ENCODE data around the gene LRRC49. TPM values are rescaled to one million over a fixed set of nuclear protein-coding genes. Genes with fewer than 3 reads are reported as not detected.
"Not testable (repeated sequence)": the region's sequence is repeated elsewhere in the genome, so short reads cannot be mapped to it uniquely, and the experiment has no call there.

Gene LRRC49
- total RNA-seq, 2 experiments from 2014 or later, result 0.50 to 1.6 TPM

DNA sequence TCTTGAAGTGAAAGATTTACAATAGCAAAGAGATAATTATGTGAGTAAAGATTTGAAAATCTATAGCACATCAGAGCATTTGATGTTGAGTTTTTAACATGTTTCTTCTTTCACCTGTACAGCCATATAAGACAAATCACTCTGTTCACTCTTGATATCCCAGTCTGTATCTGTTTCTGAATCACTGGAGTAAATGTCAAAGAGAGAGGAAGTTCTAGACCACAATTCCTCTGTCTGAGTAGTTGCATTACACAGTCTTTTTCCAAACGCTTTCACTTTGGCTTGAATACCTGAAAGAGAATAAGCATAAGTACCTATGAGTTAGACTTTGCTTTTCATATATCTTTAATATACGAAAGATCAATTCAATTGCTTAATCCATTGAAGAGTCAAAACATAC is 10.3 kb upstream of the LRRC49 start:
- Mint-ChIP-seq H3K9me3 (no peaks in the 10 kb centered on the region), H3K36me3 (no peaks in the 10 kb centered on the region), H3K4me1 (no peaks in the 10 kb centered on the region), H3K27me3 (peaks cover 43% of the 10 kb centered on the region), H3K4me3 (no peak overlapping the region), H3K27ac (no peak overlapping the region)
- no peak for DNase-seq

DNA sequence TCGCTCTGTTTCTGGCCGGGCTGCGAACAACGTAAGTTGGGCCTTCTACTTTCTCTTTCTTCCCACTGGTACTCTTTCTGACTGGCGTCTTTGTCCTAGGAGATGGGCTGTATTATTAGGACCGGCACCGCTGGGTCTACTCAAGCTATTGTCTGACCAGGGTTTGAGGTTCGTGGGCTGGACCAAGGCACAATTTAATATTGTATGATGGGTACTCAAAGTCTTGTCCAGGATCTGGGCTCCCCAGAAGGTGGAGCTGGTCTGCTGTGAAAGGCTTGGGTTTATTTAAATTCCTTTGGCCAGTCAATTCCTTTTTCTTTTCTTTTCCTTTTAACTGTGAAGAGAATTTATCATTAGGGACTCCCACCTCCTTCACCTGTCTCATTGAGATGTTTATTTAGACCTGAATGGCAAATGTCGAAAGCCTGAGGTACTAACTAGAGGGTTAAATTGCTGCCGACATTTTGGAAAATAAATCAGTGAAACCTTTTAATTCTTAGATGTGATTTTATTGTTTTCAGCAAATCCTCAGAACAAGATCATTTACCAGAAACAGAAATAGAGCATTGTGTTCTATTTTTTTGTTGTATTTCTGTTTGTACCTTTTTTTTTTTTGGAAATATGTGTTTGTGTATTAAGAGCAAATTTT is 410 bp downstream of the LRRC49 start:
- peaks cover 82% of the 10 kb centered on the region for H3K27me3 Mint-ChIP-seq
- H3K4me3 Mint-ChIP-seq, result peak overlapping the region; percentile 87
- peaks cover 3% of the 10 kb centered on the region for H3K9me3 Mint-ChIP-seq
- peak; percentile 1 for DNase-seq
- H3K4me1 Mint-ChIP-seq, result peaks cover 12% of the 10 kb centered on the region
- H3K36me3 Mint-ChIP-seq, result peaks cover 5% of the 10 kb centered on the region
- H3K27ac Mint-ChIP-seq, result no peak overlapping the region

DNA sequence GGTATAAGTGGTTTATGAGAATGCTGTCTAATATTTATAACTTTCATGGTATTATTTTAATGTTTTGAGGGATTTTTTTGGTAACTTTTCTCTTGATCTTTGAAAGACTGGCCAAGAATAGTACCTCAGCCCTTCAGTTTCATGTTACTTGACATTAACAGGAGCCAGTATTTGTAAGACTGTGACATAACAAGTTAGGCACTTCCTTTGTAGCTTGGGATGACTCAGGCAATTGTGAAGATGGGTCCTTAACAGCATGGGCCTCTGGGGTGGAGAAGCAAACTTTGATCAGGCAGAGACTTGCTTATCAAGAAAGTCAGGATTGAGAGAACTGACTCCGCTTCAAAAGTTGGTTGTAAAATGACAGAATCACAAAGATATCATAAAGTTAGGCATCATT is 9.5 kb downstream of the LRRC49 start:
- H3K36me3 Mint-ChIP-seq, result no peaks in the 10 kb centered on the region
- H3K9me3 Mint-ChIP-seq, result peaks cover 5% of the 10 kb centered on the region
- H3K4me3 Mint-ChIP-seq, result no peak overlapping the region
- H3K4me1 Mint-ChIP-seq, result no peaks in the 10 kb centered on the region
- DNase-seq, result no peak
- H3K27ac Mint-ChIP-seq, result no peak overlapping the region
- H3K27me3 Mint-ChIP-seq, result peaks cover 35% of the 10 kb centered on the region

DNA sequence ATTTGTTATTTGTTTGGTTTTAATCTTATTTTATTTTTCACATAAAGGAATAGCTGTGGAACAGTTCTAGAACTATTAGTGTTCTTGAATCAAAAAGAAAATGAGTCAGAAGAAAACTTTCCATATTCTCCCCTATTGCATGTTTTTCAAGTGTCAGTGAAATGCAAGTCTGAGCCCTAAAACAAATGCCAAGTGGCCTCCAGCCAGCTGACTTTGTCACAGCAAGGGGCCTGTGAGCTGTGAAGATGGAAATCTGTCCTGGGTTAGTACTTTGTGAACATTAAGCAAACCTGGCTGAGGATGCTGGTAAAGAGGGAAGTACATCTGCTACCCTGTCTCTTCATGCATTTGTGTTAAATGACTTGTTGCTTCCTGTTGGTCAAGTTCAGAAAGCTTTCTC is 14.2 kb downstream of the LRRC49 start:
- no peak overlapping the region for H3K27ac Mint-ChIP-seq
- no peak for DNase-seq
- H3K9me3 Mint-ChIP-seq, result peaks cover 15% of the 10 kb centered on the region
- no peaks in the 10 kb centered on the region for H3K4me1 Mint-ChIP-seq
- H3K27me3 Mint-ChIP-seq, result peaks cover 9% of the 10 kb centered on the region
- H3K4me3 Mint-ChIP-seq, result no peak overlapping the region
- peaks cover 6% of the 10 kb centered on the region for H3K36me3 Mint-ChIP-seq

DNA sequence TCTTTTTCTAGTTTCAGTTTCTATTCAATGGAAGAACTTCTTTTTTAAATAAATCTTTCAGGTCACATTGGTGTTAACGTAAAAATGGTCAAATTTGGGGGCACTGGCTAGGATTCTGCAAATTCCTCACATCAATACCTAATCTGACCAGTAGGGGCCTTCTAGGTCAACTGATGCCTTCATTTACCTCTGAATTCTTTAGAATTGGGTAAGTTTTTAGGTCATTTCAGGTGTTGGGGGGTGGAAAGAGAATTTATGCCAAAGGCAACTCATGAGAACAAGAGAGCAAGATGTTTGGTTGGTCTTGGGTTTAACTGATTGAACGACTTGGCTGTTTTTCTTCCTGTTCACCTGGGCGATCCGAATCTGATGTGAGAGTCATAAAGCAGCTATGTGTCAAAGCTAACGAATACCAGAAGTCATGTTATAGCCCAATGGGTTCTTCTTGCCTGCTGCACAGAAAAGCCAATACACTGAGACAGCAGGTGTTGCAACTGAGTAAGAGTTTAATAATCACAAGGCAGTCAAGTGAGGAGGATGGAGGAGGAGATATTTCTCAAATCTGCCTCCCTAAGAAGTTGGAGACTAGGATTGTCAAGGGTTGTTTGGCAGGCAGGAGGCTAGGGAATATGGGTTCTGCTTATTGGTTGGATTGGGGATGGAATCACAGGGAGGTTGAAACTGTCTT is 15.3 kb downstream of the LRRC49 start:
- H3K27ac Mint-ChIP-seq, result no peak overlapping the region
- no peak overlapping the region for H3K4me3 Mint-ChIP-seq
- no peak for DNase-seq

DNA sequence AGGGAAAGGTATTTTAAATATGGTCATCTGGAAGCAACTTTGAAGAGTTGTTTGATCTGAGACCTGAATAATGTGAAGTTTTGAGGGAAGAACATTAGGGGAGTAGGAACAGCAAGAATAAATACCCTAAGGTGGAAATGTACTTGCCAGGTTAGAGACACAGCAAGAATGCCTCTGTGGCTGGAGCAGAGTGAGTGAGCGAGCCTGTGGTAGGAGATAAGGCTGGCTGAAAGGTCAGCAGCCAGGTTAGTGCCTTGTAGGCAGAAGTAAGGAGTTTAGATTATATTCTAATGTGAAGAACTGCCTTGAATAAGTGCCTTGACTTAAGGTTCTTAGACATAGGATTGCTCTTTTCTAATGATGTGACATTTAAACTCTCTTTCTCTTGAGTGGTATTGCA is 18.3 kb downstream of the LRRC49 start:
- no peaks in the 10 kb centered on the region for H3K4me1 Mint-ChIP-seq
- H3K9me3 Mint-ChIP-seq, result peaks cover 15% of the 10 kb centered on the region
- no peak overlapping the region for H3K4me3 Mint-ChIP-seq
- no peak overlapping the region for H3K27ac Mint-ChIP-seq
- DNase-seq, result no peak
- H3K36me3 Mint-ChIP-seq, result peaks cover 6% of the 10 kb centered on the region
- peaks cover 13% of the 10 kb centered on the region for H3K27me3 Mint-ChIP-seq

More for the DNA sequence above, 15.3 kb downstream of the LRRC49 start:
- Mint-ChIP-seq H3K27me3 (peaks cover 9% of the 10 kb centered on the region), H3K4me1 (no peaks in the 10 kb centered on the region), H3K36me3 (peaks cover 6% of the 10 kb centered on the region), H3K9me3 (peaks cover 15% of the 10 kb centered on the region)

DNA sequence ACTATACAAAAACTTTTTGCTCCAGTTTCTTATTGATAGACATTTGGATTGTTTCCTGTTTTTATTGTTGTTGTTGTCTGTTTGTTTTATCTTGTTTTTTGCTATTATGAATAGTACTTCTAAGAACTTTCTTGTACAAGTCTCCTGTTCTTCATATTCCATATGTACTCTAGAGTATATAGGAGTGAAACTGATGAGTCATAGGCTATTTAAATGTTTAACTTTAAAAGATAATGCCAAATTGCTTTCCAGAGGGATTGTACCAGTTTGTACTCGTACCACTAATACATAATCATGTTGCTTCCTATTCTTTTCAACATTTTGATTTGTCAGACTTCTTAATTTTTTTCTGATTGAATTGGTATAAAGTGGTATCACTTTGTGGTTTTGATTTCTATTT is 19.6 kb downstream of the LRRC49 start:
- H3K4me3 Mint-ChIP-seq, result no peak overlapping the region
- H3K36me3 Mint-ChIP-seq, result peaks cover 6% of the 10 kb centered on the region
- H3K4me1 Mint-ChIP-seq, result no peaks in the 10 kb centered on the region
- H3K9me3 Mint-ChIP-seq, result peaks cover 10% of the 10 kb centered on the region
- no peak for DNase-seq
- H3K27me3 Mint-ChIP-seq, result peaks cover 5% of the 10 kb centered on the region
- H3K27ac Mint-ChIP-seq, result no peak overlapping the region

DNA sequence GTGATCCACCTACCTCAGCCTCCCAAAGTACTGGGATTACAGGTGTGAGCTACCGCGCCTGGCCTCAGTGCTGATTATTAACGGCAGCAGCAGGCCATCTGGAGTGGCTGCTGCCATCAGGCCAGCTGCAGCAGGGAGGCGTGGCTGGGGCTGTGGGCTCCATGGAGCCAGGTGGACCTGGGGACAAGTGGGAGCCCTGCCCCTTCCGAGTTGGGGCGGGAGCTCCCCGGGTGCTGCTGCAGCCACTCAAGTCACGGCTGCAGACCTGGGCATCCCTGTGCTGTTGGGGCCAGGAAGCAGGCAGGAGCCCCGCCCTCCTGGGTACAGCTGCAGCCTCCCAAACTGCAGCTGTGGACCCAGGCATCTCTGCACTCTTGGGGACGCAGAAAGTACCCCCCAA is 23.9 kb downstream of the LRRC49 start:
- Mint-ChIP-seq H3K4me1 (peaks cover 6% of the 10 kb centered on the region), H3K27me3 (peaks cover 16% of the 10 kb centered on the region), H3K9me3 (no peaks in the 10 kb centered on the region), H3K4me3 (no peak overlapping the region), H3K27ac (no peak overlapping the region), H3K36me3 (no peaks in the 10 kb centered on the region)
- no peak for DNase-seq

DNA sequence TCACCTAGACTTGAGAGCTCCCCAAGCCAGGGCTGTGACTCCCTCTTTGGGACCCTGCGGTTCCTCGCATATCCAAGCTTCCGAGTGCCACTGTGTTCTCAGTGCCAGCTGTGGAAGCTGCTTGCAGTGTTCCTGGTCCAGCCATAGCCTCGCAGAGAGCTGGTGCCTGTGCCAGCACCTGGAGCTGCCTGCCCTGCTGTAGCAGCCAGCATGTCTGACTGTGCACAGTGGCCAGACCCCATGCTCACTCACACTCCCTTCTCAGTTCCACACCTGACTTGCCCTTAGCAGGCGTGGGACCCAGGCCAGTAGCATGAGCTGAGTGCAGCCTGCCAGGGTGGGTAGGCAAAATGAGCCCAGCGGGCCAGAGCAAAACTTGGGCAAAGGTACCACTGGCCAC is 25.3 kb downstream of the LRRC49 start:
- Mint-ChIP-seq H3K36me3 (no peaks in the 10 kb centered on the region), H3K4me1 (peaks cover 6% of the 10 kb centered on the region), H3K4me3 (no peak overlapping the region), H3K9me3 (peaks cover 3% of the 10 kb centered on the region), H3K27me3 (peaks cover 22% of the 10 kb centered on the region), H3K27ac (no peak overlapping the region)
- DNase-seq, result no peak

DNA sequence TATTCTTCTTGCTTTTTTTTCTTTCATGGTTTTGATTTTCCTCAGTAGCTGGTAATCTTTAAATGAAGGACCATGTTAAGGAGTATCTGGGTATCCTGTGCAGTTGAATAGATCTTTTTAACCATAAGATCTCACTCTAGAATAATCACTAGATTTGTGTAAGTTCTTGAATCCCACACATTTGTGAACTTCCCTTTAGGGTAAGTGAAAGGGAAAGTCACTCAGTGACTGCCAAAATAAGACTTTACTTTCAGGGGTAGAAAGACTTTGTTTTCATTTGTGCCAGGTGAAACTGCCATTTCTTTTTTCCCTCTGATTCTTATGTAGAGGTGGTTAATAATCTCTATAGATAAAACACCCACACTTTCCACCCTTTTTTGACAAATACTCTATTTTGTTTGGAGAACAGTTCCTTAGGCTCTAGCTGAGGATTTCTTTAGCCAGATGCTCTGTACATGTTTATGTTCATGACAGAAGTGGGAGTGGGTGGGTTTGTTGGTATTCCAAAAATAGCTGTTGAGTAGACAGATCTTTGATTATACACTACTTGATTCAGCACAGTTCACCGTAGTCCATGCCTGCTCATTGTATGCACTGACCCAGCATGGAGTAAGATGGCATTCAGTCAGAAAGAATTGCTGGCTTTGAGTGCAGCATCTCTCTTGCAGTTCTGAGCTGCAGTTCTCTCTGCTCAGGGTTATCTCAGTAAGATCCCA is 28.5 kb downstream of the LRRC49 start:
- no peak overlapping the region for H3K4me3 Mint-ChIP-seq
- peaks cover 28% of the 10 kb centered on the region for H3K27me3 Mint-ChIP-seq
- peaks cover 6% of the 10 kb centered on the region for H3K4me1 Mint-ChIP-seq
- peaks cover 3% of the 10 kb centered on the region for H3K9me3 Mint-ChIP-seq
- no peak overlapping the region for H3K27ac Mint-ChIP-seq
- H3K36me3 Mint-ChIP-seq, result no peaks in the 10 kb centered on the region
- no peak for DNase-seq

DNA sequence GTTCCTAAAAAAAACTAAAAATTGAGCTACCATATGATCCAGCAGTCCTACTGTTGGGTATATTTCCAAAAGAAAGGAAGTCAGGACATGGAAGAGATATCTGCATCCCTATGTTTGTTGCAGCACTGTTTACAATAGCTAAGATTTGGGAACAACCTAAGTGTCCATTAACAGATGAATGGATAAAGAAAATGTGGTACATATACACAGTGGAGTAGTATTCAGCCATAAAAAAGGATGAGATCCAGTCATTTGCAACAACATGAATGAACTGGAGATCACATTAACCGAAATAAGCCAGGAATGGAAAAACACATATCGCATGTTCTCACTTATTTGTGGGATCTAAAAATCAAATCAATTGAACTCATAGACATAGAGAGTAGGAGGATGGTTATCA is 29.5 kb downstream of the LRRC49 start:
- Mint-ChIP-seq H3K27me3 (peaks cover 35% of the 10 kb centered on the region), H3K4me1 (peaks cover 6% of the 10 kb centered on the region), H3K36me3 (no peaks in the 10 kb centered on the region), H3K9me3 (peaks cover 3% of the 10 kb centered on the region), H3K4me3 (no peak overlapping the region), H3K27ac (no peak overlapping the region)
- DNase-seq, result no peak

DNA sequence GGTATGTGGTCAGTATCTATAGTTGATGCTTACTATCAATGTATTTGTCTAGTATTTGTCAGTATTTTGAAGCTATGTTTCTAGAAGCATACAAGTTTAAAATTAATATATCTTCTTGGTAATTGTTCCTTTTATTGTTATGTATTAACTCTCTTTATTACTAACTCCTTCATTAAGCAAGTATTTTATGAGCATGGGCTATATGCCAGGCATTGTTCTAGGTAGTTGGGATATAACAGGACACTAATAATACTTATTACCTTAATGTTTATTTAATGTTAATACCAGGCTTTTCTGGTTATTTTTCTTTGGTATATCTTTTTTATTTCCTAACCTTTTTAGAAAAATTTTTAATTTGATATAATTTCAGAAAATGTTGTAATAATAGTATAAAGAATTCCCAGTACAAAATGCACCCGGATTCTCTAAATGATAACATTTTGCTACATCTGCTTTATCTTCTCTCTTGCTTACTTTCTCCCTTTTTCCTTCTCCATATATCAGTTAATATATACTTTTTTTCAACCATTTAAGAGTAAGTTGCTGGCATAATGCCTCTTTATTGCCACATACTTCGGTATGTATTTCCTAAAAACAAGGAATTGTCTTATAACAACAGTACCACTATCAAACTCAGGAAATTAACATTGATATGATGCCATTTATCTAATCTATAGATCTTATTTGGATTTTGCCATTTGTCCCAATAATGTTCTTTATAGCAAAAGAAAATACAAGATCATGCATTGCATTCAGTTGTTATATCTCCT is 30.9 kb downstream of the LRRC49 start:
- Mint-ChIP-seq H3K36me3 (no peaks in the 10 kb centered on the region), H3K9me3 (peaks cover 3% of the 10 kb centered on the region), H3K27ac (no peak overlapping the region), H3K4me3 (no peak overlapping the region), H3K4me1 (peaks cover 6% of the 10 kb centered on the region), H3K27me3 (peaks cover 41% of the 10 kb centered on the region)
- no peak for DNase-seq

DNA sequence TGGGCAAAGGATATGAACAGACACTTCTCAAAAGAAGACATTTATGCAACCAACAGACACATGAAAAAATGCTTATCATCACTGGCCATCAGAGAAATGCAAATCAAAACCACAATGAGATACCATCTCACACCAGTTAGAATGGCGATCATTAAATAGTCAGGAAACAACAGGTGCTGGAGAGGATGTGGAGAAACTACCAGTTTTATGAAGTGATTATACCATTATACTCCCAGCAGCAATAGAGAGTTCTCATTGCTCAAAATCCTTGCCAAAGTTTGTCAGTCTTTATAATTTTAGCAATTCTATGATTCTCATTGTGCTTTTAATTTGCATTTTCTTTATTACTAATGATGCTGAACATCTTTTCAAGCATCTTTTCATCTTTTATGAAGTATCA is 34.3 kb downstream of the LRRC49 start:
- not testable (repeated sequence) for H3K36me3 Mint-ChIP-seq, H3K4me1 Mint-ChIP-seq, H3K9me3 Mint-ChIP-seq, H3K4me3 Mint-ChIP-seq, H3K27ac Mint-ChIP-seq, DNase-seq
- peaks cover 37% of the 10 kb centered on the region for H3K27me3 Mint-ChIP-seq

DNA sequence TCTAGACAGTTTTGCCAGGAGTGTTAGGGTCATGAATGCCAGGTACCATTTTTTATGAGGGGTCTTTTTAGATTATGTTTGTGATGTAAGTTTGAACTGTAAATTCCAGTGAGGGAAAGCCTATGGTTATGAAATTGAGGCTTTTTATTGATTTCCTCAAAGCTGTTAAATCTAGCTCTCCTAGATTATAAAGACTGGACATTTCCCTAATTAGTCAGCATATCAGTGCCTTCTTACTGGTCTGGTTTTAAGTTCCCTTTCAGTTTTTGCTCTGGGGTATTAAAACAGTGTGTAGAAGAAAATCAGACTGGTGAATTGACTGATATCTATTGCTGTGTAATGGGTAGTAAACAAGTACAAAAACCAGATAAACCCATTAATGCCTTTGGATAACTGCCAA is 39.2 kb downstream of the LRRC49 start:
- Mint-ChIP-seq H3K27me3 (peaks cover 24% of the 10 kb centered on the region), H3K36me3 (no peaks in the 10 kb centered on the region), H3K4me1 (no peaks in the 10 kb centered on the region), H3K9me3 (no peaks in the 10 kb centered on the region), H3K27ac (no peak overlapping the region), H3K4me3 (no peak overlapping the region)
- no peak for DNase-seq

DNA sequence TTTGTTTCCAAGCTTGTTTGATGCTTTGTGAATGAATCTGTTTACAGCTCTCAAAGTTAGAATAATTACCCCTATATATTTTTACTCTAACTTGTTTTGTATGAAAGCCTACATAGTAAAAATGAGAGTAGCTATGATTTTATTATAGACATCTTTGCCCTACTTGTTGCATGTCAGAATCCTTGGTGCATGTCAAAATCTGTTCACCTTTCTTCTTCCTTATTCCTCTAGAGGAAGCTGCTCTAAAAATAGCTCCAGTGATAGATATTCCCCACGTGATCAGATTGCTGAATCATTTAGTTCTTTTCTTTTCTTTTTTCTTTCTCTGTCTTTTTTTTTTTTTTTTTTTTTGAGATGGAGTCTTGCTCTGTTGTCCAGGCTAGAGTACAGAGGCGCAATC is 39.8 kb downstream of the LRRC49 start:
- no peak overlapping the region for H3K4me3 Mint-ChIP-seq
- H3K36me3 Mint-ChIP-seq, result no peaks in the 10 kb centered on the region
- no peaks in the 10 kb centered on the region for H3K9me3 Mint-ChIP-seq
- no peaks in the 10 kb centered on the region for H3K4me1 Mint-ChIP-seq
- H3K27ac Mint-ChIP-seq, result no peak overlapping the region
- peaks cover 20% of the 10 kb centered on the region for H3K27me3 Mint-ChIP-seq
- DNase-seq, result no peak

All from activated naive CD8-positive, alpha-beta T cell treated with anti-CD3 and anti-CD28 coated beads for 36 hours (primary cell).